ENCODE measurements around the gene HYCC2. TPM values are rescaled to one million over a fixed set of nuclear protein-coding genes. Genes with fewer than 3 reads are reported as not detected.

The HYCC2 gene
- total and polyA plus RNA-seq, 2 donors (not counting 1 experiment from before 2014, with no cell fraction given), result 3.6 to 30.1 TPM

GRCh38 chr2:201024518-201024917 lies 47.0 kb downstream of the HYCC2 start:
- Mint-ChIP-seq H3K4me3 (no peak overlapping the region), H3K4me1 (peaks cover 21% of the 10 kb centered on the region), H3K27me3 (no peaks in the 10 kb centered on the region), H3K27ac (no peak overlapping the region), H3K9me3 (ENCODE audit: insufficient read depth) (no peaks in the 10 kb centered on the region)
- no peaks in the 10 kb centered on the region for H3K27me3 ChIP-seq (replicated peaks in 1 of 4; ENCODE audit: control extremely low read depth in 1 of 4, control insufficient read depth in 3 of 4, insufficient read depth in 4 of 4, low read length in 3 of 4)
- peaks cover 1% of the 10 kb centered on the region for H3K79me2 ChIP-seq (ENCODE audit: control insufficient read depth, insufficient read depth, low read length)
- no peak overlapping the region for H3K4me2 ChIP-seq (replicated peaks; ENCODE audit: low read depth, low read length, poor library complexity, severe bottlenecking)
- intact Hi-C loops (cut with micrococcal nuclease), result no loop called here
- no peak for ATAC-seq (ENCODE audit: low read depth)
- ChIA-PET CTCF (no interaction called here), POLR2A (no interaction called here)
- no peaks in the 10 kb centered on the region for H3K4me1 ChIP-seq (ENCODE audit: control insufficient read depth in 2 of 2, insufficient read depth in 2 of 2, low read length in 2 of 2)
- H3K27ac ChIP-seq (ENCODE audit: low read length in 2 of 2), result no peak overlapping the region
- peaks cover 6 to 19% of the 10 kb centered on the region in 2 experiments for H3K36me3 ChIP-seq (replicated peaks in 1 of 2; ENCODE audit: control extremely low read depth in 1 of 2, control insufficient read depth in 1 of 2, extremely low read depth in 1 of 2, insufficient read depth in 2 of 2, low read length in 1 of 2)
- no peaks in the 10 kb centered on the region for H4K20me1 ChIP-seq (ENCODE audit: control insufficient read depth, insufficient read depth, low read length, poor library complexity, severe bottlenecking)
- no peak for DNase-seq
- no peak overlapping the region for H2AFZ ChIP-seq (ENCODE audit: insufficient read depth, low read depth, low read length, poor library complexity, severe bottlenecking)
- TF ChIP-seq, protein P1, sequence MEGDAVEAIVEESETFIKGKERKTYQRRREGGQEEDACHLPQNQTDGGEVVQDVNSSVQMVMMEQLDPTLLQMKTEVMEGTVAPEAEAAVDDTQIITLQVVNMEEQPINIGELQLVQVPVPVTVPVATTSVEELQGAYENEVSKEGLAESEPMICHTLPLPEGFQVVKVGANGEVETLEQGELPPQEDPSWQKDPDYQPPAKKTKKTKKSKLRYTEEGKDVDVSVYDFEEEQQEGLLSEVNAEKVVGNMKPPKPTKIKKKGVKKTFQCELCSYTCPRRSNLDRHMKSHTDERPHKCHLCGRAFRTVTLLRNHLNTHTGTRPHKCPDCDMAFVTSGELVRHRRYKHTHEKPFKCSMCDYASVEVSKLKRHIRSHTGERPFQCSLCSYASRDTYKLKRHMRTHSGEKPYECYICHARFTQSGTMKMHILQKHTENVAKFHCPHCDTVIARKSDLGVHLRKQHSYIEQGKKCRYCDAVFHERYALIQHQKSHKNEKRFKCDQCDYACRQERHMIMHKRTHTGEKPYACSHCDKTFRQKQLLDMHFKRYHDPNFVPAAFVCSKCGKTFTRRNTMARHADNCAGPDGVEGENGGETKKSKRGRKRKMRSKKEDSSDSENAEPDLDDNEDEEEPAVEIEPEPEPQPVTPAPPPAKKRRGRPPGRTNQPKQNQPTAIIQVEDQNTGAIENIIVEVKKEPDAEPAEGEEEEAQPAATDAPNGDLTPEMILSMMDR (IDR thresholded peaks at IDR 0.05), result no peak
- no peak for TF ChIP-seq EZH2 (IDR thresholded peaks at IDR 0.05; ENCODE audit: borderline replicate concordance, insufficient read depth, low read depth, low read length, poor library complexity, severe bottlenecking)
- no peak overlapping the region for H3K9ac ChIP-seq (ENCODE audit: low read length)
- no peak overlapping the region for H3K4me3 ChIP-seq (ENCODE audit: control extremely low read depth in 1 of 5, extremely low read depth in 1 of 5, insufficient read depth in 1 of 5, low read depth in 2 of 5, low read length in 4 of 5)
- H3K9me3 ChIP-seq (ENCODE audit: control extremely low read depth in 1 of 3, control insufficient read depth in 2 of 3, insufficient read depth in 1 of 3, low read length in 2 of 3), result peaks cover 0 to 1% (median 0%) of the 10 kb centered on the region in 3 donors

DNA sequence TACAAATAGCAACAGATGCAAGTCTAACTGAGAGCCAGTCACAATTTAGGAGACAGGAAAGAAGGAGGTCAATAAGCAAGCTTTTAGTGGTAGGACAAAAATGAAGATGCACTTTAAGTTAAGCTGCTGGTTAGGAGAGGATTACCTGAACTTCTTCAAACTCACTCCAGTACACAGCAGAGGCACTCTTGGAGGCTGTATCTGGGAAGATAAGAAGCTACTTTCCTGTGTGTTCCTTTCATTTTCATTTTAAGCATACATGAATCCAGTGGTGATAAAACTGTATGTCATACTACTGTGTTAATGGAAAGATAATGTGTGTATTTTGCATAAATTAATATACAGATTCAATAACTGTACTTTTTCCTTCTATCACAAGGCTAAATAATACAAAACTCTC lies 49.6 kb downstream of the HYCC2 start:
- Histone ChIP-seq H2AFZ (ENCODE audit: insufficient read depth, low read depth, low read length, poor library complexity, severe bottlenecking) (no peak overlapping the region), H3K9me3 (ENCODE audit: control extremely low read depth in 1 of 3, control insufficient read depth in 2 of 3, insufficient read depth in 1 of 3, low read length in 2 of 3) (peaks cover 0 to 1% (median 0%) of the 10 kb centered on the region in 3 donors), H3K36me3 (replicated peaks in 1 of 2; ENCODE audit: control extremely low read depth in 1 of 2, control insufficient read depth in 1 of 2, extremely low read depth in 1 of 2, insufficient read depth in 2 of 2, low read length in 1 of 2) (peaks cover 7 to 19% of the 10 kb centered on the region in 2 experiments), H4K20me1 (ENCODE audit: control insufficient read depth, insufficient read depth, low read length, poor library complexity, severe bottlenecking) (no peaks in the 10 kb centered on the region), H3K4me1 (ENCODE audit: control insufficient read depth in 2 of 2, insufficient read depth in 2 of 2, low read length in 2 of 2) (no peaks in the 10 kb centered on the region), H3K27ac (ENCODE audit: low read length in 2 of 2) (no peak overlapping the region), H3K4me2 (replicated peaks; ENCODE audit: low read depth, low read length, poor library complexity, severe bottlenecking) (no peak overlapping the region), H3K9ac (ENCODE audit: low read length) (no peak overlapping the region), H3K4me3 (ENCODE audit: control extremely low read depth in 1 of 5, extremely low read depth in 1 of 5, insufficient read depth in 1 of 5, low read depth in 2 of 5, low read length in 4 of 5) (no peak overlapping the region), H3K27me3 (replicated peaks in 1 of 4; ENCODE audit: control extremely low read depth in 1 of 4, control insufficient read depth in 3 of 4, insufficient read depth in 4 of 4, low read length in 3 of 4) (no peaks in the 10 kb centered on the region), H3K79me2 (ENCODE audit: control insufficient read depth, insufficient read depth, low read length) (no peaks in the 10 kb centered on the region)
- Mint-ChIP-seq H3K9me3 (ENCODE audit: insufficient read depth) (no peaks in the 10 kb centered on the region), H3K4me1 (peaks cover 13% of the 10 kb centered on the region), H3K27me3 (no peaks in the 10 kb centered on the region), H3K27ac (no peak overlapping the region), H3K4me3 (no peak overlapping the region)
- TF ChIP-seq, protein P1 (IDR thresholded peaks at IDR 0.05), result no peak
- no peak for TF ChIP-seq EZH2 (IDR thresholded peaks at IDR 0.05; ENCODE audit: borderline replicate concordance, insufficient read depth, low read depth, low read length, poor library complexity, severe bottlenecking)
- CTCF ChIA-PET, result no interaction called here
- intact Hi-C loops (cut with micrococcal nuclease), result no loop called here
- POLR2A ChIA-PET, result no interaction called here
- ATAC-seq (ENCODE audit: low read depth), result no peak
- no peak for DNase-seq

Small RNA genes within 50 kb of the gene (small RNA-seq; reads per million reads assigned to genes)
- not detected for gene RNU6-1206P (ENCODE audit: insufficient read length, low read depth, low replicate concordance)

Other genes with a start within 250 kb of the HYCC2 start
- 396 and 409 TPM in 2 replicates for gene CLK1, start 207.0 kb downstream of the HYCC2 start, total RNA-seq
- gene CLK1, start 207.0 kb downstream of the HYCC2 start, polyA plus RNA-seq, result 579 and 901 TPM in 2 replicates
- 55.5 and 57.9 TPM in 2 replicates for gene PPIL3, start 182.6 kb downstream of the HYCC2 start, total RNA-seq
- gene PPIL3, start 182.6 kb downstream of the HYCC2 start, polyA plus RNA-seq, result 36.2 and 61.4 TPM in 2 replicates
- 26.7 and 32.9 TPM in 2 replicates for gene NIF3L1, start 182.3 kb downstream of the HYCC2 start, total RNA-seq
- gene NIF3L1, start 182.3 kb downstream of the HYCC2 start, polyA plus RNA-seq, result 13.5 and 22.6 TPM in 2 replicates
- 50.6 and 63.6 TPM in 2 replicates for gene ORC2, start 108.0 kb downstream of the HYCC2 start, total RNA-seq
- gene ORC2, start 108.0 kb downstream of the HYCC2 start, polyA plus RNA-seq, result 6.4 and 9.5 TPM in 2 replicates
- 35.1 and 44.7 TPM in 2 replicates for gene NDUFB3, start 330 bp upstream of the HYCC2 start, total RNA-seq
- gene NDUFB3, start 330 bp upstream of the HYCC2 start, polyA plus RNA-seq, result 11.1 and 13.0 TPM in 2 replicates
- gene CFLAR, start 44.5 kb upstream of the HYCC2 start, total RNA-seq, result 216 and 217 TPM in 2 replicates
- gene CFLAR, start 44.5 kb upstream of the HYCC2 start, polyA plus RNA-seq, result 53.3 and 58.4 TPM in 2 replicates
- gene CASP10, start 111.5 kb upstream of the HYCC2 start, total RNA-seq, result 33.7 and 34.3 TPM in 2 replicates
- gene CASP10, start 111.5 kb upstream of the HYCC2 start, polyA plus RNA-seq, result 13.7 and 16.0 TPM in 2 replicates
- gene CASP8, start 188.9 kb upstream of the HYCC2 start, total RNA-seq, result 120 and 131 TPM in 2 replicates
- gene CASP8, start 188.9 kb upstream of the HYCC2 start, polyA plus RNA-seq, result 76.7 and 107 TPM in 2 replicates

Data from B cell (primary cell).